GM12864 (cell line): ENCODE results near the gene CYP26B1.

Source experiments
- DNase-seq: peaks from one replicate; pipeline ENCODE4 v3.0.0-alpha.2; 2011; ENCODE audit warnings: low read depth
- H3K4me3 ChIP-seq: 2 replicates; pipeline ENCODE4 v1.5.1; 2011; ENCODE audit warnings: mild to moderate bottlenecking, low read depth, low read length, control low read depth
- TF ChIP-seq, protein P1 (sequence below): IDR thresholded peaks from 2 replicates; pipeline ENCODE4 v1.5.1; 2011; ENCODE audit warnings: low read depth, mild to moderate bottlenecking, moderate library complexity, low read length, control low read depth, inconsistent platforms; ENCODE audit errors: missing control alignments

Gene CYP26B1

DNA sequence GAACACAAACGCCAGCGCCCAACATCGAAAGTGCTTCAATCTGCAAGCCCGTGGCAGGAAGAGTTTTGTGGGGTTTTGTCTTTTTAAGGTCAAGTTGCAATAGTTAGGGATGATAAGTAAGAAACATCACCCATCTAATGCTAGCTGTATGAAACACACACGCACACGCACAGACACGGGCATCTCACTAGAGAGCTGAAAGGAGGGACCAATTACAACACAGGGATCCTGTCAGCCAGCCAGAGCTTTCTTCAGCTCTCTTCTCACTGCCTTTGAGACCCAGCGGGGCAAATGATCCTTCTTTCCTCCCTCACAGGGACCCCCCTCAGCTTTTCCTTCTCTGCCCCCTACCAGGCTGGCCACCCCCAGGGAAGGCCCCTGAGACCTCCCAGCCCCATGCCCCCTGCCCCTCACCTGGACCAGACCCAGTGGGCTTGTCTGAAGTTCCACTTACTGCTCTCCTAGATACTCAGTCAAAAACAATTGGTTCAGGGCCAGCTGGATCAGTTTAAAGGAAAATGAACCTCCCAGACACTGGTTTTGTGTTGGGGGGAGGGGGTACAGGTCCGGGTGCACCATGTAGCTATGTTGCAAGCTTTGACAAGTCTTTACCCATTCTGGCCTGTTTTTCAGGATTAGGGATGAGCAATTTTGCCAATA is 17.9 kb downstream of the CYP26B1 start:
- TF ChIP-seq, protein P1, sequence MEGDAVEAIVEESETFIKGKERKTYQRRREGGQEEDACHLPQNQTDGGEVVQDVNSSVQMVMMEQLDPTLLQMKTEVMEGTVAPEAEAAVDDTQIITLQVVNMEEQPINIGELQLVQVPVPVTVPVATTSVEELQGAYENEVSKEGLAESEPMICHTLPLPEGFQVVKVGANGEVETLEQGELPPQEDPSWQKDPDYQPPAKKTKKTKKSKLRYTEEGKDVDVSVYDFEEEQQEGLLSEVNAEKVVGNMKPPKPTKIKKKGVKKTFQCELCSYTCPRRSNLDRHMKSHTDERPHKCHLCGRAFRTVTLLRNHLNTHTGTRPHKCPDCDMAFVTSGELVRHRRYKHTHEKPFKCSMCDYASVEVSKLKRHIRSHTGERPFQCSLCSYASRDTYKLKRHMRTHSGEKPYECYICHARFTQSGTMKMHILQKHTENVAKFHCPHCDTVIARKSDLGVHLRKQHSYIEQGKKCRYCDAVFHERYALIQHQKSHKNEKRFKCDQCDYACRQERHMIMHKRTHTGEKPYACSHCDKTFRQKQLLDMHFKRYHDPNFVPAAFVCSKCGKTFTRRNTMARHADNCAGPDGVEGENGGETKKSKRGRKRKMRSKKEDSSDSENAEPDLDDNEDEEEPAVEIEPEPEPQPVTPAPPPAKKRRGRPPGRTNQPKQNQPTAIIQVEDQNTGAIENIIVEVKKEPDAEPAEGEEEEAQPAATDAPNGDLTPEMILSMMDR = no peak
- H3K4me3 ChIP-seq = no peak overlapping the region
- DNase-seq = no peak

DNA sequence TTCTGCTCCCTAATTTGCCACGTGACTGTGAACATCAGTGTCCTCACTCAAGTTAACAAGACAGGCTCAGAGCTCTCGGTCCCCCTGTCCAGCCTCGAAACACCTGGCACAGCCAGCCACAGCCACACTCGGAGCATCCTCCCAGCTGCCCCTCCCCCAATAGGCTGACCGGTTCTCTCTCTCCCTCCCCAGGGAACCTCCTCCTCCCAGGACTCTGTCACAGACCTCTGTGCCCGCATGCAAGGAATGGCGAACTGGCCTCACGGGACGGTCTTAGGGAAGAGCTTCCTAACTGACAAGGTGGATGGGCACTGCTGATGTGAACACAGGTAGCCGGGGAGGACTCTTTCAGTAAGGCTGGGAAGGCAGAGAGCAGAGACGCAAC is 18.8 kb downstream of the CYP26B1 start:
- no peak overlapping the region for H3K4me3 ChIP-seq
- DNase-seq = no peak
- TF ChIP-seq, protein P1 = no peak

DNA sequence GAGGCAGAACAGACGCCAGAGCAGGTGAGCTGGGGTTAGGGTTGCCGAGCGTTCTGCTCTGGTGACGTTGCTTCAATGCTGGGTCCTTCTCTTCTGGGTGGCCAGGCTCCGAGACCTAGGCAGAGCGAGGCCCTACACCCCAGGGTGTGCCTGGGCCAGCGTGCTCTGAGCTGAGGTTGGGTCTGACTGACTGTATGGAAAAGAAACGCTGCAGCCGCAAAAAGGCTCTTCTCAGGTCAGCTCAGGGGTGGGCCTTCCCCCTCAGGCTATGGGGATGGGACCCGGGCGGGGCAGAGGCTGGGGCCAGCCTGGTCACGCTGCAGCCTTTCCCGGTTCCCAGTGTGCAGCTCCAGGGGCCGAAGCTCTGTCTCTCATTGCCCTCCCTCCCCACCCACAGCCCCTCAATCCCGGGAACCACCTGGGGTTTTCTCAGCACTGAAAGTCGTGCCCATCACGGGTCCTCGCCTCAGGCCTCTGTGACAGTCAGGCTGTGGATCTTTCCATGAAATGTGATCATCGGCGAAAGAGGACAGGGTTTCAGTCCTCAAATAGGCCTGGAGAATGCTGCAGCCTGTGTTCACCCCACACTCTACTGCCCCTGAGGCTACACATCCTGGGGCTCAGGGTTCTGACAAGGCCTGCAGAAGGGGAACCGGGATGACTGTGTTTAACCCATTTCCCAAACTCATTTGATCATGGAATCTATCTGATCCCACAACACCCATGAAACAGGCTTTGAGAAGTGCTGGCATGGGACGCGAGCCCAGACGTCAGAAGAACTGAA is 19.4 kb downstream of the CYP26B1 start:
- no peak for DNase-seq
- no peak overlapping the region for H3K4me3 ChIP-seq
- TF ChIP-seq, protein P1 = no peak

DNA sequence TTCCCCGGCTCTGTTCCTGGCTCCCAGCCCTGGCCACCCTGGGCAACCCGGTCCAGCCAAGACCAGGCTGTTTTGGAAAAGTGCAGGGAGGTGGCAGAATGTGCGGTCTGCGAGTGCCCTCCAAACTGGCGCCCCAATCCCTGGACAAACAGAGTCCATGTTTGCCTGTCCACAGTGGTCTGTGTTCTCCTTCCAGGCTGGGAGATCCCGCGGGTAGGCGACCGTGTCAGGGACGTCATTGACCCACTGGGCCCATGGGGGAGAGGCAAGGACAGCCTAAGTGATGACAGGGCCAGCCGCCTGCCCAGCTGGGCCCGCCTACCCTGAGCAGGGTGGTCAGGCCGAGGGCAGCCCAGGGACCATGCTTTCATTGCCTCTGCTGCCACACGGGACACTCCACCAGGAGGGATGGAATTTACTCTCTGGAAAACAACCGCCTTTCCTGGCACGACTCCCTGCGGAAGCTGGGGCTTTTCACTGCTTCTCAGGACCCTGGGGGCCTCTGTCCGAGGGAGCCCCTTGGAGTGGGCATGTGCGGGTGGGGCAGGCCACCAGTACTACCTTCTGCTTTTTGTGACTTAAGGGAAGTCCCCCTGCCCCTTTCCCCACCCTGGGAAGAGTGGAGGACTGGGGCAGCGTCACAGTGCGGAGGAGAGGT is 20.1 kb downstream of the CYP26B1 start:
- no peak for DNase-seq
- TF ChIP-seq, protein P1 = no peak

DNA sequence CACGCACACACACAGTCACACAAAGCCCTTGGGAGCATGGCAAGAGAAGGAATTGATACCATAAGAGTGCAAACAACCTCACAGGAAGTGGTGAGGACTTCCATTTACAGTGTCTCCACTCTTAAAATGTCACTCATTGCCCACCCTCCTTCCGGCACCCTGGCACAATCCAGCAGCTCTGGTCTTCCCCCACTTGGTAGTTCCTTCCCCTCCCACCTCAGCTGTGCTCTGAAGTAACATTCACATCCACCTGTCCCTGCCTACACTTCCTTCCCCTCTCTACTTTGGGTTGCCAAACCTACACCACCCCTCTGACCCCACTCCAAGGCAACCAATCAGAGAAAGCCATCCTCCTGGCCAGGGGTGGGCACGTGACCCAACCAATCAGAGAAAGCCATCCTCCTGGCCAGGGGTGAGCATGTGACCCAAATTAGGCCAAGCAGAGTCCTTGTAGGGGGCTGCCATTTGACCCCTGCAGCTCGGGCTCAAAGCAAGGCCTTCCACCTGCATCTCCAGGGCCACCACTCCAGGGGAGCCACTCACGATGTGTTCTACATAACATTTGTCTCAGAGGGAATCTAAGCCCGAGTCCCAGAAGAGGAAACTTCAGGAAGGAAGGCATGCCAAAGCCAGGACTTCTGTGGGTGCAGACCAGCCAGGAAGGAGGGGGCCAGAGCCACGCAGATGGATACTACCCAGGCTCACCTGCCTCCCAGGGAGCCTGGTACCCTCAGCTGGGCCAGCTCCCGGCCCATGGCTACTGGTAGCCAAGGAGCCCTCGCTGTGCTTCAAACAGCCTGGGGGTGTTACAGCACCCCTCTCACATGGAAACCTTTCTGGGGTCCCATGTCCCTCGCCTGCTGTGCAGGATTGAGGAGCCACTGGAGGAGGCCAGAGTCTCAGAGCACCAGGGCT is 21.2 kb downstream of the CYP26B1 start:
- no peak for DNase-seq
- TF ChIP-seq, protein P1 = no peak

More for the DNA sequence above, 20.1 kb downstream of the CYP26B1 start:
- H3K4me3 ChIP-seq = no peak overlapping the region

DNA sequence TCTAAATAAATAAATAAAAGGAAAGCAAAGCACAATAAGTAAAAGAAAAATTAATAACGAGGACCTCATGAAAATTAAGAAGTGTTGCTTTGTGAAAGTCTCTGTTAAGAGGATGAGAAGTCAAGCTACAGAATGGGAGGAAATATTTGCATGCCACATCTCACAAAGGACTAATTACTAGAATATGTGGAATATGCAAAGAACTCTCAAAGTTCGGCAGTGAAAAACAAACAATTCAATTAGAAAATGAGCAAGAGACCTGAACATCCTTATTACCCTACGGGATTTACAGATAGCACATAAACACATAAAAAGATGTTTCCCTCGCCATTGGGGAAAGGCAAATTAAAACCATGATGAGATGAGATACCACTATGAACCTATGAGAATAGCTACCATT is 23.3 kb downstream of the CYP26B1 start:
- H3K4me3 ChIP-seq = no peak overlapping the region
- no peak for DNase-seq
- TF ChIP-seq, protein P1 = no peak

More for the DNA sequence above, 21.2 kb downstream of the CYP26B1 start:
- H3K4me3 ChIP-seq = no peak overlapping the region
